Measurements from ENCODE around the gene CIB2. TPM values are rescaled to one million over a fixed set of nuclear protein-coding genes. Genes with fewer than 3 reads are reported as not detected.

Gene CIB2
- total RNA-seq, 2 donors from 2014 or later: 40.6 to 41.7 TPM

GRCh38 chr15:78065284-78065872 lies 65.9 kb downstream of the CIB2 start:
- Histone ChIP-seq H3K4me3 (ENCODE audit: low read length) (no peak overlapping the region), H3K27ac (ENCODE audit: low read depth, low read length) (no peak overlapping the region), H3K27me3 (ENCODE audit: control insufficient read depth, insufficient read depth, low read length, poor library complexity, severe bottlenecking) (peaks cover 55% of the 10 kb centered on the region), H3K9me3 (ENCODE audit: control insufficient read depth, low read length) (no peaks in the 10 kb centered on the region), H3K36me3 (ENCODE audit: control insufficient read depth, insufficient read depth, low read length) (no peaks in the 10 kb centered on the region), H3K9ac (ENCODE audit: extremely low read depth, low read length, poor library complexity, severe bottlenecking) (no peak overlapping the region), H3K4me1 (ENCODE audit: control insufficient read depth, insufficient read depth, low read length) (peaks cover 2% of the 10 kb centered on the region)
- TF ChIP-seq CTCF (conservative IDR thresholded peaks at IDR 0.05): no peak
- no peaks in the 10 kb centered on the region for H3K36me3 Mint-ChIP-seq (ENCODE audit: low read depth)
- no peaks in the 10 kb centered on the region for H3K9me3 Mint-ChIP-seq
- WGBS, 2 experiments (ENCODE audit: insufficient coverage in 1 of 2, insufficient read length in 1 of 2): 84 to 87% methylated on average over 5 of the region's 5 CpGs
- no peak for DNase-seq
- no peak overlapping the region for H3K27ac Mint-ChIP-seq
- no peak overlapping the region for H3K4me3 Mint-ChIP-seq
- peaks cover 43% of the 10 kb centered on the region for H3K4me1 Mint-ChIP-seq
- peaks cover 12% of the 10 kb centered on the region for H3K27me3 Mint-ChIP-seq (ENCODE audit: insufficient read depth)

GRCh38 chr15:78064544-78064943 lies 66.7 kb downstream of the CIB2 start:
- Mint-ChIP-seq H3K27me3 (ENCODE audit: insufficient read depth) (peaks cover 20% of the 10 kb centered on the region), H3K4me3 (no peak overlapping the region), H3K36me3 (ENCODE audit: low read depth) (no peaks in the 10 kb centered on the region), H3K4me1 (peaks cover 36% of the 10 kb centered on the region), H3K9me3 (no peaks in the 10 kb centered on the region), H3K27ac (no peak overlapping the region)
- Histone ChIP-seq H3K4me1 (ENCODE audit: control insufficient read depth, insufficient read depth, low read length) (peaks cover 2% of the 10 kb centered on the region), H3K27me3 (ENCODE audit: control insufficient read depth, insufficient read depth, low read length, poor library complexity, severe bottlenecking) (peaks cover 63% of the 10 kb centered on the region), H3K4me3 (ENCODE audit: low read length) (no peak overlapping the region), H3K27ac (ENCODE audit: low read depth, low read length) (no peak overlapping the region), H3K9me3 (ENCODE audit: control insufficient read depth, low read length) (no peaks in the 10 kb centered on the region), H3K9ac (ENCODE audit: extremely low read depth, low read length, poor library complexity, severe bottlenecking) (no peak overlapping the region), H3K36me3 (ENCODE audit: control insufficient read depth, insufficient read depth, low read length) (no peaks in the 10 kb centered on the region)
- TF ChIP-seq CTCF (conservative IDR thresholded peaks at IDR 0.05): no peak
- WGBS, 2 experiments (ENCODE audit: insufficient coverage in 1 of 2, insufficient read length in 1 of 2): 90% methylated on average over 2 of the region's 2 CpGs; no CpG with 5 or more reads in 1 of the 2 experiments
- DNase-seq: no peak

GRCh38 chr15:78063970-78064385 lies 67.3 kb downstream of the CIB2 start:
- Mint-ChIP-seq H3K9me3 (no peaks in the 10 kb centered on the region), H3K27me3 (ENCODE audit: insufficient read depth) (peaks cover 25% of the 10 kb centered on the region), H3K4me1 (peaks cover 31% of the 10 kb centered on the region), H3K36me3 (ENCODE audit: low read depth) (no peaks in the 10 kb centered on the region), H3K4me3 (no peak overlapping the region), H3K27ac (no peak overlapping the region)
- H3K27ac ChIP-seq (ENCODE audit: low read depth, low read length): no peak overlapping the region
- H3K9ac ChIP-seq (ENCODE audit: extremely low read depth, low read length, poor library complexity, severe bottlenecking): no peak overlapping the region
- no peaks in the 10 kb centered on the region for H3K36me3 ChIP-seq (ENCODE audit: control insufficient read depth, insufficient read depth, low read length)
- no peak for DNase-seq
- H3K27me3 ChIP-seq (ENCODE audit: control insufficient read depth, insufficient read depth, low read length, poor library complexity, severe bottlenecking): peaks cover 69% of the 10 kb centered on the region
- 88 to 97% methylated on average over 1 to 5 of the region's 5 CpGs for WGBS, 2 experiments (ENCODE audit: insufficient coverage in 1 of 2, insufficient read length in 1 of 2)
- H3K9me3 ChIP-seq (ENCODE audit: control insufficient read depth, low read length): no peaks in the 10 kb centered on the region
- no peak overlapping the region for H3K4me3 ChIP-seq (ENCODE audit: low read length)
- no peak for TF ChIP-seq CTCF (conservative IDR thresholded peaks at IDR 0.05)
- H3K4me1 ChIP-seq (ENCODE audit: control insufficient read depth, insufficient read depth, low read length): peaks cover 2% of the 10 kb centered on the region

Measured in endodermal cell (in vitro differentiated cells).